Neural cell (in vitro differentiated cells): ENCODE measurements around the gene CST6.

Source experiments
- EP300 ChIP-seq: fragments of 450-650 bp; conservative IDR thresholded peaks from 2 replicates; pipeline ENCODE4 v1.6.1; 2014; ENCODE audit warnings: antibody characterized with exemption, mild to moderate bottlenecking, moderate library complexity; ENCODE audit not compliant: poor library complexity, severe bottlenecking
- EZH2 ChIP-seq: fragments of 200-600, 300-800 bp; shearing (Covaris generic), sonication (generic); IDR thresholded peaks from 2 replicates; pipeline ENCODE4 v1.6.1; 2014; ENCODE audit warnings: antibody characterized with exemption, low read length, borderline replicate concordance, mild to moderate bottlenecking; ENCODE audit not compliant: insufficient read depth, poor library complexity, severe bottlenecking
- POLR2AphosphoS5 ChIP-seq: IDR thresholded peaks from 2 replicates; pipeline ENCODE4 v1.6.1; 2012
- SMC3 ChIP-seq: fragments of 450-650 bp; conservative IDR thresholded peaks from 2 replicates; pipeline ENCODE4 v1.6.1; 2014; ENCODE audit warnings: antibody characterized with exemption, mild to moderate bottlenecking, moderate library complexity; ENCODE audit not compliant: poor library complexity
- TAF1 ChIP-seq: IDR thresholded peaks from 2 replicates; pipeline ENCODE4 v1.6.1; 2012; ENCODE audit warnings: low read depth
- TF ChIP-seq, protein P1 (sequence below): fragments of 450-650 bp; IDR thresholded peaks from 2 replicates; pipeline ENCODE4 v1.5.1; 2014; ENCODE audit warnings: antibody characterized with exemption, mild to moderate bottlenecking, moderate library complexity; ENCODE audit not compliant: poor library complexity, severe bottlenecking

DNA sequence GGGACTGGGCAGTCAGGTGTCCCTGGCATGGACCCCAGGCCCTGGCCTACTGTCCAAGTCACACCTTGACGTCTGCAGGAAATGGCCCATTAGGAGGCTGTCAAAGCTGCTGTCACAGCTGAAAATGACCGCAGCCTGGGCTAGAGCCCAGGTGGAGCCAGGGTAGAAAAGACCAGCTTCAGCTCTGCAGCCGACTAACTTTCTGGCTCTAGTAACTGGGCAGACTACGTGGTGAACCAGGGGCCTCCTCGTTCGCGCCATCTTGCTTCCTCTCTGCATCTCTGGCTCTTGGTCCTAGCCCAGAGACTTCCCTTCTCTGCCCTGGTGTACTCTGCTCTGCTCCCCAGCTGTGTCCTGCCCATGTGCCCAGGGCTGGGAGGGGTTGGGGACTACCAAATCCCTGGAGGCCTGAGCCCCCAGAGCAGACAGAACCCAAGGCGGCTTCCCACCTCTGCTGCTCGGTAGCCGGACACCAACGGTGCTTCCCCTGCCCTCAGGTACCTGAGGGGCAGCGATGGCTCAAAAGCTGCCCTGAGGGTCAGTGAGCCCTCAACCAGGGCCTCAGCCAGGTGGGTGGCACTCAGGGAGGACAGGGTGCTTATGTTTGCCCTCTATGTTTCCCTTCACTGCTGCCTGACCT, 30.6 kb upstream of the CST6 start:
- TF ChIP-seq, protein P1, sequence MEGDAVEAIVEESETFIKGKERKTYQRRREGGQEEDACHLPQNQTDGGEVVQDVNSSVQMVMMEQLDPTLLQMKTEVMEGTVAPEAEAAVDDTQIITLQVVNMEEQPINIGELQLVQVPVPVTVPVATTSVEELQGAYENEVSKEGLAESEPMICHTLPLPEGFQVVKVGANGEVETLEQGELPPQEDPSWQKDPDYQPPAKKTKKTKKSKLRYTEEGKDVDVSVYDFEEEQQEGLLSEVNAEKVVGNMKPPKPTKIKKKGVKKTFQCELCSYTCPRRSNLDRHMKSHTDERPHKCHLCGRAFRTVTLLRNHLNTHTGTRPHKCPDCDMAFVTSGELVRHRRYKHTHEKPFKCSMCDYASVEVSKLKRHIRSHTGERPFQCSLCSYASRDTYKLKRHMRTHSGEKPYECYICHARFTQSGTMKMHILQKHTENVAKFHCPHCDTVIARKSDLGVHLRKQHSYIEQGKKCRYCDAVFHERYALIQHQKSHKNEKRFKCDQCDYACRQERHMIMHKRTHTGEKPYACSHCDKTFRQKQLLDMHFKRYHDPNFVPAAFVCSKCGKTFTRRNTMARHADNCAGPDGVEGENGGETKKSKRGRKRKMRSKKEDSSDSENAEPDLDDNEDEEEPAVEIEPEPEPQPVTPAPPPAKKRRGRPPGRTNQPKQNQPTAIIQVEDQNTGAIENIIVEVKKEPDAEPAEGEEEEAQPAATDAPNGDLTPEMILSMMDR: no peak
- TF ChIP-seq EP300 (no peak), POLR2AphosphoS5 (no peak), TAF1 (no peak), EZH2 (no peak), SMC3 (no peak)
